ENCODE measurements around the gene SHOC2. TPM values are rescaled to one million over a fixed set of nuclear protein-coding genes. Genes with fewer than 3 reads are reported as not detected.

Gene SHOC2
- total and polyA plus RNA-seq, 2 experiments from 2014 or later = 23.3 to 33.3 TPM

- Mint-ChIP-seq H3K4me3 (no peak overlapping the region), H3K27ac (no peak overlapping the region), H3K27me3 (ENCODE audit: insufficient read depth, low read depth, poor library complexity) (no peaks in the 10 kb centered on the region), H3K9me3 (peaks cover 51% of the 10 kb centered on the region), H3K4me1 (no peaks in the 10 kb centered on the region), H3K36me3 (ENCODE audit: low read depth) (peaks cover 28% of the 10 kb centered on the region)
- Histone ChIP-seq H3K36me3 (ENCODE audit: insufficient read depth) (0 out of 2 replicates have a peak, but pooled peaks cover 6% of the 10 kb centered on the region), H3K4me1 (ENCODE audit: insufficient read depth) (no peaks in the 10 kb centered on the region), H3K4me3 (no peak overlapping the region), H3K79me2 (replicated peaks; ENCODE audit: insufficient read depth) (no peaks in the 10 kb centered on the region), H4K20me1 (replicated peaks; ENCODE audit: insufficient read depth) (no peaks in the 10 kb centered on the region), H3K27ac (ENCODE audit: low read depth) (no peak overlapping the region), H3K9me2 (ENCODE audit: insufficient read depth) (no peaks in the 10 kb centered on the region; the same call in 1 of the 2 replicates), H3K27me3 (ENCODE audit: insufficient read depth) (no peaks in the 10 kb centered on the region), H2AFZ (no peak overlapping the region), H3F3A (replicated peaks; ENCODE audit: low read depth) (no peaks in the 10 kb centered on the region), H3K4me2 (no peak overlapping the region)
- DNase-seq (ENCODE audit: low spot score) (no peak), ATAC-seq (no peak)
- TF ChIP-seq NANOG (IDR thresholded peaks at IDR 0.05; ENCODE audit: borderline replicate concordance) = no peak
- no peak for TF ChIP-seq REST (IDR thresholded peaks at IDR 0.05; ENCODE audit: unreplicated experiment)
Measured at GRCh38 chr10:111034598-111035310, 115.3 kb downstream of the SHOC2 start.

- no peak for ATAC-seq
- Histone ChIP-seq H3K27ac (ENCODE audit: low read depth) (no peak overlapping the region), H3K79me2 (replicated peaks; ENCODE audit: insufficient read depth) (no peaks in the 10 kb centered on the region), H3F3A (replicated peaks; ENCODE audit: low read depth) (no peaks in the 10 kb centered on the region), H2AFZ (no peak overlapping the region), H4K20me1 (replicated peaks; ENCODE audit: insufficient read depth) (no peaks in the 10 kb centered on the region), H3K4me3 (no peak overlapping the region), H3K4me2 (no peak overlapping the region), H3K27me3 (ENCODE audit: insufficient read depth) (no peaks in the 10 kb centered on the region), H3K36me3 (ENCODE audit: insufficient read depth) (peaks cover 8% of the 10 kb centered on the region; the same call in 1 of the 2 replicates), H3K4me1 (ENCODE audit: insufficient read depth) (no peaks in the 10 kb centered on the region), H3K9me2 (ENCODE audit: insufficient read depth) (no peaks in the 10 kb centered on the region; the same call in 1 of the 2 replicates)
- H3K4me1 Mint-ChIP-seq = no peaks in the 10 kb centered on the region
- peaks cover 58% of the 10 kb centered on the region for H3K9me3 Mint-ChIP-seq
- H3K27me3 Mint-ChIP-seq (ENCODE audit: insufficient read depth, low read depth, poor library complexity) = no peaks in the 10 kb centered on the region
- H3K27ac Mint-ChIP-seq = no peak overlapping the region
- DNase-seq (ENCODE audit: low spot score) = no peak
- peaks cover 32% of the 10 kb centered on the region for H3K36me3 Mint-ChIP-seq (ENCODE audit: low read depth)
- no peak overlapping the region for H3K4me3 Mint-ChIP-seq
- TF ChIP-seq EZH2phosphoT487 (IDR thresholded peaks at IDR 0.05; ENCODE audit: unreplicated experiment) (no peak), ZNF462 (CRISPR knock-in tag; IDR thresholded peaks at IDR 0.05) (no peak), POLR2AphosphoS5 (IDR thresholded peaks at IDR 0.05; ENCODE audit: low read depth) (no peak), ZNF114 (CRISPR knock-in tag; IDR thresholded peaks at IDR 0.05) (no peak), JUNB (IDR thresholded peaks at IDR 0.05; ENCODE audit: unreplicated experiment) (no peak), ZNF331 (CRISPR knock-in tag; IDR thresholded peaks at IDR 0.05; ENCODE audit: low read depth) (no peak), CREB1 (CRISPR knock-in tag; IDR thresholded peaks at IDR 0.05; ENCODE audit: low read depth) (no peak), EZH2 (IDR thresholded peaks at IDR 0.05; ENCODE audit: low read depth, unreplicated experiment) (no peak)
Measured at GRCh38 chr10:111035542-111035941, 116.1 kb downstream of the SHOC2 start.
